GM12878 (cell line): ENCODE measurements around the gene PCNX4. TPM values are rescaled to one million over a fixed set of nuclear protein-coding genes. Genes with fewer than 3 reads are reported as not detected.
A peak's percentile ranks its signal among the peaks of the same experiment; 100 is the strongest.

ENCODE experiments used
- ATF7 ChIP-seq: fragments of 450-650 bp; IDR thresholded peaks from 2 replicates; pipeline ENCODE4 v1.6.1; 2016; ENCODE audit warnings: low read depth, mild to moderate bottlenecking
- BACH1 ChIP-seq: fragments of 450-650 bp; IDR thresholded peaks from 2 replicates; pipeline ENCODE4 v1.6.1; 2017; ENCODE audit warnings: mild to moderate bottlenecking, borderline replicate concordance
- FOXM1 ChIP-seq: IDR thresholded peaks from 2 replicates; pipeline ENCODE4 v1.6.1; 2012; ENCODE audit warnings: low read depth, mild to moderate bottlenecking, inconsistent platforms, low read length, moderate library complexity
- NFIC ChIP-seq: IDR thresholded peaks from 2 replicates; pipeline ENCODE4 v1.6.1; 2012; ENCODE audit warnings: low read depth, mild to moderate bottlenecking, inconsistent platforms, low read length, moderate library complexity
- POU2F2 ChIP-seq: IDR thresholded peaks from 3 replicates; pipeline ENCODE4 v1.6.1; 2011; ENCODE audit warnings: low read depth, mild to moderate bottlenecking, low read length, borderline replicate concordance
- RBBP5 ChIP-seq: fragments of 200-600 bp; sonication (generic); conservative IDR thresholded peaks from 2 replicates; pipeline ENCODE4 v1.6.1; 2016
- TAF1 ChIP-seq: IDR thresholded peaks from 2 replicates; pipeline ENCODE4 v1.6.1; 2011; ENCODE audit warnings: mild to moderate bottlenecking, low read depth, low read length, borderline replicate concordance
- WRNIP1 ChIP-seq: IDR thresholded peaks from 2 replicates; pipeline ENCODE4 v1.6.1; 2011; ENCODE audit warnings: low read depth, low read length, improper control_type of control experiment, borderline replicate concordance
- polyA plus RNA-seq, 11 experiments: library from polyadenylated mRNA; depleted of rRNA in 4 of 11; unstranded in 6 of 11; stranded (reverse) in 5 of 11; fragments of >200 nt; fragmentation: Nextera tagmentation in 4 of 11; fragmentation: Illumina TruSeq in 1 of 11; extraction: Ambion mirVana in 4 of 11; extraction: Trizol in 1 of 11; gene quantifications; 1 replicate in 1 of 11; 2 replicates in 10 of 11; pipeline versions ENCODE4 v1.2.1 to v1.2.3, GENCODE V29; 2011 to 2016; ENCODE audit warnings: inconsistent platforms in 2 of 11, missing spikeins in 2 of 11, low read depth in 1 of 11
- total RNA-seq, 4 experiments: library from RNA; depleted of rRNA in 3 of 4; stranded (reverse); fragments of >200 nt in 3 of 4; fragmentation: Illumina TruSeq in 1 of 4; extraction: Trizol in 1 of 4; gene quantifications; 2 replicates each; pipeline versions ENCODE4 v1.2.1 to v1.2.3, GENCODE V29; 2013 to 2021
- TF ChIP-seq, protein P1 (sequence below): fragments of 450-650 bp; IDR thresholded peaks from 2 replicates; pipeline ENCODE4 v1.6.1; 2017; ENCODE audit warnings: mild to moderate bottlenecking, moderate library complexity
- TF ChIP-seq, protein P2 (sequence below), 3 experiments: IDR thresholded peaks in 2 of 3; conservative IDR thresholded peaks in 1 of 3; 2 replicates each; pipeline ENCODE4 v1.5.1; 2011; ENCODE audit warnings: low read depth in 3 of 3, low read length in 3 of 3, mild to moderate bottlenecking in 3 of 3, control low read depth in 2 of 3, moderate library complexity in 2 of 3, inconsistent platforms in 1 of 3, mixed read lengths in 1 of 3; ENCODE audit not compliant: control insufficient read depth in 2 of 3, insufficient read depth in 1 of 3; ENCODE audit errors: extremely low read depth in 1 of 3
- TF ChIP-seq, protein P3 (sequence below): fragments of 450-650 bp; conservative IDR thresholded peaks from 2 replicates; pipeline ENCODE4 v1.6.1; 2017; ENCODE audit warnings: mild to moderate bottlenecking, moderate library complexity
- TF ChIP-seq, protein P4 (sequence below): fragments of 450-650 bp; IDR thresholded peaks from 2 replicates; pipeline ENCODE4 v1.6.1; 2016; ENCODE audit warnings: mild to moderate bottlenecking
- TF ChIP-seq, protein P5 (sequence below): fragments of 150-350 bp; IDR thresholded peaks from 2 replicates; pipeline ENCODE4 v1.6.1; 2016; ENCODE audit warnings: low read depth, low read length

The PCNX4 gene
- total and polyA plus RNA-seq, 10 of the 15 experiments (the other 5 are each of a cell fraction or from before 2014, with no cell fraction given): 13.8 to 56.6 (median 39.4) TPM

DNA sequence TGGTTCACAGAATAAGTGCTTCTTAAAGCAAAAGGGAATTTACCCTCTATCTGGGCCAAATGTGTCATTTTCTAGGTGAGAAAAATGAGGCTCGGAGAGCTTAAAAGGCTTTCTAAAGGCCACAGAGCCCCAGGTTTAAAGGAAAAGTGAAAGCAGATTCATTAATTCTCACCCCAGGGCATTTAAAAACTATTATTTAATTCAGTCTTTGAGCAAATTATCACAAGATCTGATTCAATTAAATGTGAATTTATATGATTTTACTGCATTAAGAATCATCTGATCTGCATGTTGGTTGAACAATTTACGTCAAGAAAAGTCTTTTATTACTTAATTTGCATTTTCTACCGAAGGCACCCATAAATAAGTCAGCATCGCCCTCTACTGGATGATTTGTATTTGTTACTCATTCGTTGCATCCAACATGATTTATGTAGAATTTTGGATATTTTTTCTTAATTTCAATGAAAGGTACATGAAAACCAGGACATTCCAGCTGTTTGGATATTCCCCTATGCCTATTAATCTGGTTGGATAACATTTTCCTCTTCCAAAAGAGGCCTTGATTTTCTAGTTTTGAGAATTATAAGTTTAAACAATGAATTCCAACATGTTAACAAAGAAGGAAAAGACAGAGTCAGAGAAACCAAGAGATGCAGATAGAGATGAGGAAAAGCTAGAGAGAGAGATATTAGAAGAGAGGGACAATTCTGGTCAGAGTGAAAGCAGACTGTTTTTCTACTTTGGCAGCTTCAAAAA is 92.6 kb downstream of the PCNX4 start (continued):
- TF ChIP-seq, protein P1, sequence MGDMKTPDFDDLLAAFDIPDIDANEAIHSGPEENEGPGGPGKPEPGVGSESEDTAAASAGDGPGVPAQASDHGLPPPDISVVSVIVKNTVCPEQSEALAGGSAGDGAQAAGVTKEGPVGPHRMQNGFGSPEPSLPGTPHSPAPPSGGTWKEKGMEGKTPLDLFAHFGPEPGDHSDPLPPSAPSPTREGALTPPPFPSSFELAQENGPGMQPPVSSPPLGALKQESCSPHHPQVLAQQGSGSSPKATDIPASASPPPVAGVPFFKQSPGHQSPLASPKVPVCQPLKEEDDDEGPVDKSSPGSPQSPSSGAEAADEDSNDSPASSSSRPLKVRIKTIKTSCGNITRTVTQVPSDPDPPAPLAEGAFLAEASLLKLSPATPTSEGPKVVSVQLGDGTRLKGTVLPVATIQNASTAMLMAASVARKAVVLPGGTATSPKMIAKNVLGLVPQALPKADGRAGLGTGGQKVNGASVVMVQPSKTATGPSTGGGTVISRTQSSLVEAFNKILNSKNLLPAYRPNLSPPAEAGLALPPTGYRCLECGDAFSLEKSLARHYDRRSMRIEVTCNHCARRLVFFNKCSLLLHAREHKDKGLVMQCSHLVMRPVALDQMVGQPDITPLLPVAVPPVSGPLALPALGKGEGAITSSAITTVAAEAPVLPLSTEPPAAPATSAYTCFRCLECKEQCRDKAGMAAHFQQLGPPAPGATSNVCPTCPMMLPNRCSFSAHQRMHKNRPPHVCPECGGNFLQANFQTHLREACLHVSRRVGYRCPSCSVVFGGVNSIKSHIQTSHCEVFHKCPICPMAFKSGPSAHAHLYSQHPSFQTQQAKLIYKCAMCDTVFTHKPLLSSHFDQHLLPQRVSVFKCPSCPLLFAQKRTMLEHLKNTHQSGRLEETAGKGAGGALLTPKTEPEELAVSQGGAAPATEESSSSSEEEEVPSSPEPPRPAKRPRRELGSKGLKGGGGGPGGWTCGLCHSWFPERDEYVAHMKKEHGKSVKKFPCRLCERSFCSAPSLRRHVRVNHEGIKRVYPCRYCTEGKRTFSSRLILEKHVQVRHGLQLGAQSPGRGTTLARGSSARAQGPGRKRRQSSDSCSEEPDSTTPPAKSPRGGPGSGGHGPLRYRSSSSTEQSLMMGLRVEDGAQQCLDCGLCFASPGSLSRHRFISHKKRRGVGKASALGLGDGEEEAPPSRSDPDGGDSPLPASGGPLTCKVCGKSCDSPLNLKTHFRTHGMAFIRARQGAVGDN: 0 out of 2 replicates have a peak, but pooled peaks have one; percentile 12
- TF ChIP-seq WRNIP1 (no peak), FOXM1 (0 out of 2 replicates have a peak, but pooled peaks have one; percentile 30), TAF1 (no peak), POU2F2 (peak; percentile 53; the same call in 1 of the 3 replicates), RBBP5 (peak; percentile 69; the same call in 1 of the 2 replicates), NFIC (0 out of 2 replicates have a peak, but pooled peaks have one; percentile 17), ATF7 (no peak; the same call in 1 of the 2 replicates), BACH1 (no peak)
- TF ChIP-seq, protein P2, sequence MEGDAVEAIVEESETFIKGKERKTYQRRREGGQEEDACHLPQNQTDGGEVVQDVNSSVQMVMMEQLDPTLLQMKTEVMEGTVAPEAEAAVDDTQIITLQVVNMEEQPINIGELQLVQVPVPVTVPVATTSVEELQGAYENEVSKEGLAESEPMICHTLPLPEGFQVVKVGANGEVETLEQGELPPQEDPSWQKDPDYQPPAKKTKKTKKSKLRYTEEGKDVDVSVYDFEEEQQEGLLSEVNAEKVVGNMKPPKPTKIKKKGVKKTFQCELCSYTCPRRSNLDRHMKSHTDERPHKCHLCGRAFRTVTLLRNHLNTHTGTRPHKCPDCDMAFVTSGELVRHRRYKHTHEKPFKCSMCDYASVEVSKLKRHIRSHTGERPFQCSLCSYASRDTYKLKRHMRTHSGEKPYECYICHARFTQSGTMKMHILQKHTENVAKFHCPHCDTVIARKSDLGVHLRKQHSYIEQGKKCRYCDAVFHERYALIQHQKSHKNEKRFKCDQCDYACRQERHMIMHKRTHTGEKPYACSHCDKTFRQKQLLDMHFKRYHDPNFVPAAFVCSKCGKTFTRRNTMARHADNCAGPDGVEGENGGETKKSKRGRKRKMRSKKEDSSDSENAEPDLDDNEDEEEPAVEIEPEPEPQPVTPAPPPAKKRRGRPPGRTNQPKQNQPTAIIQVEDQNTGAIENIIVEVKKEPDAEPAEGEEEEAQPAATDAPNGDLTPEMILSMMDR (IDR thresholded peaks at IDR 0.05 in 2 of 3, conservative IDR thresholded peaks at IDR 0.05 in 1 of 3; ENCODE audit: control insufficient read depth in 2 of 3, extremely low read depth in 1 of 3, insufficient read depth in 1 of 3, low read depth in 3 of 3, low read length in 3 of 3): peak; percentile 45 to 78 (median 61)
- TF ChIP-seq, protein P3, sequence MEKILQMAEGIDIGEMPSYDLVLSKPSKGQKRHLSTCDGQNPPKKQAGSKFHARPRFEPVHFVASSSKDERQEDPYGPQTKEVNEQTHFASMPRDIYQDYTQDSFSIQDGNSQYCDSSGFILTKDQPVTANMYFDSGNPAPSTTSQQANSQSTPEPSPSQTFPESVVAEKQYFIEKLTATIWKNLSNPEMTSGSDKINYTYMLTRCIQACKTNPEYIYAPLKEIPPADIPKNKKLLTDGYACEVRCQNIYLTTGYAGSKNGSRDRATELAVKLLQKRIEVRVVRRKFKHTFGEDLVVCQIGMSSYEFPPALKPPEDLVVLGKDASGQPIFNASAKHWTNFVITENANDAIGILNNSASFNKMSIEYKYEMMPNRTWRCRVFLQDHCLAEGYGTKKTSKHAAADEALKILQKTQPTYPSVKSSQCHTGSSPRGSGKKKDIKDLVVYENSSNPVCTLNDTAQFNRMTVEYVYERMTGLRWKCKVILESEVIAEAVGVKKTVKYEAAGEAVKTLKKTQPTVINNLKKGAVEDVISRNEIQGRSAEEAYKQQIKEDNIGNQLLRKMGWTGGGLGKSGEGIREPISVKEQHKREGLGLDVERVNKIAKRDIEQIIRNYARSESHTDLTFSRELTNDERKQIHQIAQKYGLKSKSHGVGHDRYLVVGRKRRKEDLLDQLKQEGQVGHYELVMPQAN: 0 out of 2 replicates have a peak, but pooled peaks have one; percentile 25
- TF ChIP-seq, protein P4, sequence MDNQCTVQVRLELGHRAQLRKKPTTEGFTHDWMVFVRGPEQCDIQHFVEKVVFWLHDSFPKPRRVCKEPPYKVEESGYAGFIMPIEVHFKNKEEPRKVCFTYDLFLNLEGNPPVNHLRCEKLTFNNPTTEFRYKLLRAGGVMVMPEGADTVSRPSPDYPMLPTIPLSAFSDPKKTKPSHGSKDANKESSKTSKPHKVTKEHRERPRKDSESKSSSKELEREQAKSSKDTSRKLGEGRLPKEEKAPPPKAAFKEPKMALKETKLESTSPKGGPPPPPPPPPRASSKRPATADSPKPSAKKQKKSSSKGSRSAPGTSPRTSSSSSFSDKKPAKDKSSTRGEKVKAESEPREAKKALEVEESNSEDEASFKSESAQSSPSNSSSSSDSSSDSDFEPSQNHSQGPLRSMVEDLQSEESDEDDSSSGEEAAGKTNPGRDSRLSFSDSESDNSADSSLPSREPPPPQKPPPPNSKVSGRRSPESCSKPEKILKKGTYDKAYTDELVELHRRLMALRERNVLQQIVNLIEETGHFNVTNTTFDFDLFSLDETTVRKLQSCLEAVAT: 0 out of 2 replicates have a peak, but pooled peaks have one; percentile 31
- TF ChIP-seq, protein P5, sequence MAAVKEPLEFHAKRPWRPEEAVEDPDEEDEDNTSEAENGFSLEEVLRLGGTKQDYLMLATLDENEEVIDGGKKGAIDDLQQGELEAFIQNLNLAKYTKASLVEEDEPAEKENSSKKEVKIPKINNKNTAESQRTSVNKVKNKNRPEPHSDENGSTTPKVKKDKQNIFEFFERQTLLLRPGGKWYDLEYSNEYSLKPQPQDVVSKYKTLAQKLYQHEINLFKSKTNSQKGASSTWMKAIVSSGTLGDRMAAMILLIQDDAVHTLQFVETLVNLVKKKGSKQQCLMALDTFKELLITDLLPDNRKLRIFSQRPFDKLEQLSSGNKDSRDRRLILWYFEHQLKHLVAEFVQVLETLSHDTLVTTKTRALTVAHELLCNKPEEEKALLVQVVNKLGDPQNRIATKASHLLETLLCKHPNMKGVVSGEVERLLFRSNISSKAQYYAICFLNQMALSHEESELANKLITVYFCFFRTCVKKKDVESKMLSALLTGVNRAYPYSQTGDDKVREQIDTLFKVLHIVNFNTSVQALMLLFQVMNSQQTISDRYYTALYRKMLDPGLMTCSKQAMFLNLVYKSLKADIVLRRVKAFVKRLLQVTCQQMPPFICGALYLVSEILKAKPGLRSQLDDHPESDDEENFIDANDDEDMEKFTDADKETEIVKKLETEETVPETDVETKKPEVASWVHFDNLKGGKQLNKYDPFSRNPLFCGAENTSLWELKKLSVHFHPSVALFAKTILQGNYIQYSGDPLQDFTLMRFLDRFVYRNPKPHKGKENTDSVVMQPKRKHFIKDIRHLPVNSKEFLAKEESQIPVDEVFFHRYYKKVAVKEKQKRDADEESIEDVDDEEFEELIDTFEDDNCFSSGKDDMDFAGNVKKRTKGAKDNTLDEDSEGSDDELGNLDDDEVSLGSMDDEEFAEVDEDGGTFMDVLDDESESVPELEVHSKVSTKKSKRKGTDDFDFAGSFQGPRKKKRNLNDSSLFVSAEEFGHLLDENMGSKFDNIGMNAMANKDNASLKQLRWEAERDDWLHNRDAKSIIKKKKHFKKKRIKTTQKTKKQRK: no peak
